GM12878 (cell line): ENCODE measurements around the gene CD300H. TPM values are rescaled to one million over a fixed set of nuclear protein-coding genes. Genes with fewer than 3 reads are reported as not detected.

Source experiments
- ATAC-seq: fragments of 200-7000 bp; cut with Tn5 transposase; 3 replicates; pipeline ENCODE4 v1.9.1; 2020; ENCODE audit warnings: mild to moderate bottlenecking, moderate library complexity
- BruUV-seq: library from RNA; stranded (reverse); fragments of 400-500 nt; replicated peaks from 2 replicates; lab custom pipeline; 2021; lab: Mats Ljungman, UMichigan
- CTCF ChIA-PET: fragments of 300-600 bp; sonication (Branson Sonifier 250); formaldehyde crosslinking; extraction: SDS; loops from one replicate; lab custom pipeline; 2021; ENCODE audit warnings: inconsistent platforms; lab: Yijun Ruan, JAX
- POLR2A ChIA-PET: fragments of 350-600 bp; formaldehyde crosslinking; extraction: SDS; loops from one replicate; lab custom pipeline; 2021; ENCODE audit warnings: inconsistent platforms; lab: Charles Lee
- RAD21 ChIA-PET: fragments of 300-600 bp; sonication (Branson Sonifier 250); formaldehyde crosslinking; loops from one replicate; lab custom pipeline; 2023; ENCODE audit warnings: antibody characterized with exemption; ENCODE audit not compliant: unreplicated experiment; lab: Charles Lee
- SMC1A ChIA-PET: fragments of 300-600 bp; sonication (Branson Sonifier 250); formaldehyde crosslinking; loops from one replicate; lab custom pipeline; 2023; ENCODE audit not compliant: unreplicated experiment, uncharacterized antibody; lab: Charles Lee
- DNase-seq: peaks from one replicate; pipeline ENCODE4 v3.0.0-alpha.2; 2011; ENCODE audit warnings: low read depth, low spot score
- FAIRE-seq: peaks from 3 replicates; lab custom pipeline; 2011; peaks lifted over from hg19 to GRCh38; lab: Jason Lieb, UNC
- H2AFZ ChIP-seq: 2 replicates; pipeline ENCODE4 v1.6.0; 2011; ENCODE audit warnings: low read depth, low read length, control low read depth; ENCODE audit not compliant: control insufficient read depth
- H3K27ac ChIP-seq: 2 replicates; pipeline ENCODE4 v1.5.1; 2011; ENCODE audit warnings: control low read depth; ENCODE audit not compliant: control insufficient read depth, insufficient read depth
- H3K27me3 ChIP-seq, 2 experiments: replicated peaks in 1 of 2; 2 replicates each; pipeline versions ENCODE4 v1.6.0 to v1.6.1; 2011; ENCODE audit warnings: low read length in 1 of 2; ENCODE audit not compliant: control insufficient read depth in 2 of 2, insufficient read depth in 2 of 2
- H3K36me3 ChIP-seq, 2 experiments: 2 replicates each; pipeline ENCODE4 v1.5.1; 2011; ENCODE audit warnings: low read length in 1 of 2; ENCODE audit not compliant: control insufficient read depth in 2 of 2, insufficient read depth in 2 of 2
- H3K4me1 ChIP-seq: 2 replicates; pipeline ENCODE4 v1.6.1; 2011; ENCODE audit warnings: mild to moderate bottlenecking, low read length, moderate library complexity, mixed read lengths; ENCODE audit not compliant: control insufficient read depth, insufficient read depth
- H3K4me2 ChIP-seq: 2 replicates; pipeline ENCODE4 v1.6.0; 2011; ENCODE audit warnings: control low read depth; ENCODE audit not compliant: control insufficient read depth, insufficient read depth
- H3K4me3 ChIP-seq: fragments of 200-600 bp; sonication (generic); 2 replicates; pipeline ENCODE4 v1.5.1; 2016
- H3K79me2 ChIP-seq: 2 replicates; pipeline ENCODE4 v1.6.0; 2011; ENCODE audit warnings: low read length; ENCODE audit not compliant: control insufficient read depth, insufficient read depth
- H3K9ac ChIP-seq: 2 replicates; pipeline ENCODE4 v1.8.0; 2011; ENCODE audit warnings: low read length, control low read depth, mixed read lengths; ENCODE audit not compliant: control insufficient read depth, insufficient read depth
- H3K9me3 ChIP-seq: replicated peaks from 3 replicates; pipeline ENCODE4 v1.5.1; 2011; ENCODE audit warnings: mild to moderate bottlenecking, low read length; ENCODE audit not compliant: control insufficient read depth, insufficient read depth
- H4K20me1 ChIP-seq: 2 replicates; pipeline ENCODE4 v1.6.0; 2011; ENCODE audit not compliant: control insufficient read depth, insufficient read depth
- EED ChIP-seq: sonication (generic); IDR thresholded peaks from 2 replicates; pipeline ENCODE4 v1.6.1; 2016; ENCODE audit warnings: antibody characterized with exemption, low read depth
- FOS ChIP-seq: IDR thresholded peaks from 3 replicates; pipeline ENCODE4 v1.6.1; 2011; ENCODE audit warnings: borderline replicate concordance; ENCODE audit not compliant: insufficient read length; ENCODE audit errors: extremely low read depth
- NR2F1 ChIP-seq: fragments of 450-650 bp; conservative IDR thresholded peaks from 2 replicates; pipeline ENCODE4 v1.6.1; 2017; ENCODE audit warnings: mild to moderate bottlenecking
- RCOR1 ChIP-seq: conservative IDR thresholded peaks from 2 replicates; pipeline ENCODE4 v1.6.1; 2012; ENCODE audit warnings: low read depth, low read length, improper control_type of control experiment
- SMC3 ChIP-seq: IDR thresholded peaks from 2 replicates; pipeline ENCODE4 v1.6.1; 2011; ENCODE audit warnings: low read length, improper control_type of control experiment, borderline replicate concordance
- SREBF1 ChIP-seq: IDR thresholded peaks from 2 replicates; pipeline ENCODE4 v1.6.1; 2012; ENCODE audit warnings: mild to moderate bottlenecking, low read length
- SREBF2 ChIP-seq: IDR thresholded peaks from 2 replicates; pipeline ENCODE4 v1.6.1; 2012; ENCODE audit warnings: mild to moderate bottlenecking, low read length
- STAT3 ChIP-seq: IDR thresholded peaks from 2 replicates; pipeline ENCODE4 v1.6.1; 2011; ENCODE audit warnings: low read depth, low read length, improper control_type of control experiment
- ZNF384 ChIP-seq: IDR thresholded peaks from 2 replicates; pipeline ENCODE4 v1.6.1; 2012; ENCODE audit warnings: low read depth, mild to moderate bottlenecking, low read length, improper control_type of control experiment, borderline replicate concordance
- WGBS: methylation state at CpG from one replicate; pipeline ENCODE4 v1.1.6; 2016; ENCODE audit warnings: low lambda C conversion rate; ENCODE audit not compliant: insufficient replicate concordance, insufficient coverage; ENCODE audit errors: missing lambda C conversion rate; 5-methylcytosine and 5-hydroxymethylcytosine counted together
- in situ Hi-C: fragments of 300-500 bp; cut with MboI; formaldehyde crosslinking; loops from 9 replicates; pipeline ENCODE4 v1.14.3; 2018; ENCODE audit warnings: mixed read lengths
- intact Hi-C: fragments of 100-400 bp; cut with micrococcal nuclease; formaldehyde crosslinking; loops from one replicate; pipeline ENCODE4 v1.14.2; 2022; ENCODE audit not compliant: unreplicated experiment
- polyA plus RNA-seq, 11 experiments: library from polyadenylated mRNA; depleted of rRNA in 4 of 11; unstranded in 6 of 11; stranded (reverse) in 5 of 11; fragments of >200 nt; fragmentation: Nextera tagmentation in 4 of 11; fragmentation: Illumina TruSeq in 1 of 11; extraction: Ambion mirVana in 4 of 11; extraction: Trizol in 1 of 11; gene quantifications; 1 replicate in 1 of 11; 2 replicates in 10 of 11; pipeline versions ENCODE4 v1.2.1 to v1.2.3, GENCODE V29; 2011 to 2016; ENCODE audit warnings: inconsistent platforms in 2 of 11, missing spikeins in 2 of 11, low read depth in 1 of 11
- total RNA-seq, 4 experiments: library from RNA; depleted of rRNA in 3 of 4; stranded (reverse); fragments of >200 nt in 3 of 4; fragmentation: Illumina TruSeq in 1 of 4; extraction: Trizol in 1 of 4; gene quantifications; 2 replicates each; pipeline versions ENCODE4 v1.2.1 to v1.2.3, GENCODE V29; 2013 to 2021
- TF ChIP-seq, protein P1 (sequence below): IDR thresholded peaks from 2 replicates; pipeline ENCODE4 v1.6.1; 2012; ENCODE audit warnings: improper control_type of control experiment, low read depth, low read length; ENCODE audit not compliant: insufficient replicate concordance

The CD300H gene
- total and polyA plus RNA-seq, 10 of the 15 experiments (the other 5 are each of a cell fraction or from before 2014, with no cell fraction given), result not detected

DNA sequence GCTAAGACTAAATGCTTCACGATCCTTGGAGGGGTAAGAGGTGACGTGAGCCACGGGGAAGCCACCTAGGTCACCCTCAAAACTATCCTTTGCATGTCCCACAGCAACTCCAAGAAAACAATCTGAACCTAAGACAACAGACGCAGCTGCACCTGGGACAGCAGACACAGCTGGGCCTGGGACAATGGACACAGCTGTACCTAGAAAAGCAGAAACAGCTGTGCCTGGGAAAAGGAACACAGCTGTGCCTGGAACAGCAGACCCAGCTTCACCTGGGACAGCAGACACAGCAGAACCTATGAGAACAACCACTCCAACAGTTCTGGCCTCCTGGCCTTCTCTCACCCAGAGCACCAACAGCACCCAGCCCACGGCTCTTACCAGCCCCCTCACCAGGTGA lies 36.4 kb upstream of the CD300H start:
- Histone ChIP-seq H3K27ac (no peak overlapping the region), H3K4me2 (no peak overlapping the region), H4K20me1 (no peaks in the 10 kb centered on the region; the same call in 1 of the 2 replicates), H2AFZ (no peak overlapping the region), H3K27me3 (peaks cover 2 to 4% of the 10 kb centered on the region in 2 experiments; a peak in 3 of 4 replicates), H3K9ac (no peak overlapping the region), H3K4me3 (no peak overlapping the region), H3K4me1 (no peaks in the 10 kb centered on the region; the same call in 1 of the 2 replicates), H3K9me3 (no peaks in the 10 kb centered on the region)
- ChIA-PET POLR2A (interaction anchor here (1.3 to 1.8 kb wide), 3 partner anchors 15 to 41 kb away, joined by 3 read pairs; no protein-coding TSS in a partner anchor), SMC1A (interaction anchor here (0.9 to 2.2 kb wide), 10 partner anchors 9 to 225 kb away, joined by 4 to 9 read pairs (median 5); no protein-coding TSS in a partner anchor), CTCF (interaction anchor here (0.6 to 3.3 kb wide), 22 partner anchors 7 to 238 kb away, joined by 3 to 16 read pairs (median 6); partner anchors contain the start of genes CD300E, CD300H, CD300LB and RAB37), RAD21 (interaction anchor here (0.5 to 2.4 kb wide), 11 partner anchors 9 to 235 kb away, joined by 3 to 10 read pairs (median 5); partner anchors contain the start of genes CD300LD and RAB37)
- ATAC-seq (no peak), FAIRE-seq (no peak), DNase-seq (no peak)
- in situ Hi-C loops, result no loop called here
- no TSS peak for BruUV-seq
- intact Hi-C loops, result loop anchor here (2.0 to 5.0 kb wide), 2 partner anchors 235 to 301 kb away; no protein-coding TSS in a partner anchor
- 0% methylated on average over 5 of the region's 5 CpGs for WGBS
- TF ChIP-seq SREBF1, result no peak
- no peak for TF ChIP-seq RCOR1
- no peak for TF ChIP-seq SREBF2
- TF ChIP-seq, all 136 proteins: peak for 0
- no peaks in the 10 kb centered on the region for H3K36me3 ChIP-seq
- H3K79me2 ChIP-seq, result no peaks in the 10 kb centered on the region

DNA sequence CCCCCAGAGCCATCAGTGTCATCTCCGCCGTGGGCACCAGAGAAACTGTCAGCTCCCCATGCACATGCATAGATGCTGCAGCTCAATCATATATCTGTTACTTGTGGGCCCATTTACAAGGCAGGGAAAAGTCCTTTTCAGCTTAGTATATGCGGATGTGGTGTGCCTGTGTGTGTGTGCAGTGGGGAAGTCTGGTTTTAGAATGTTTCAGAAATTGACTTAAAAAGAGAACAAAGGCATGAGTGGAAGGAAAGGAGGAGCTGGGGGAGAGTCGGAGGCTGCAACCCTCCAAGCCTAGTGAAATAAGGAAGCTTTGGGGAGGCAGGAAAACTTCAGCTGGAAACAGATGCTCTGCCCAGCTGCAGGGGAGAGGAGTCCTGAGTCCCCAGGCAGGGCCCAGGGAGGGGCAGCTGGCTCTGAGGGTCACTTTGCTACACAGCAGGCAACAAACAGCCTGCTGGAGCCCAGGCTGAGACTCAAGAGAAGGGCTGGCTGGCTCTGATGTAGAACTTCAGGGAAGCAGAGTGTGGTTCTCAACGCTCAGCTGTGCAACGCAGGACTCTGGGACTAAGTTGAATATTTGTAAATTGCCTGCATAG lies 35.8 kb upstream of the CD300H start:
- no peak for FAIRE-seq
- Histone ChIP-seq H3K9me3 (no peaks in the 10 kb centered on the region), H3K4me2 (no peak overlapping the region), H3K27ac (no peak overlapping the region), H3K27me3 (peaks cover 2 to 4% of the 10 kb centered on the region in 2 experiments; a peak in 3 of 4 replicates), H3K36me3 (no peaks in the 10 kb centered on the region), H2AFZ (no peak overlapping the region), H4K20me1 (no peaks in the 10 kb centered on the region; the same call in 1 of the 2 replicates), H3K4me3 (no peak overlapping the region), H3K79me2 (no peaks in the 10 kb centered on the region), H3K9ac (no peak overlapping the region), H3K4me1 (no peaks in the 10 kb centered on the region; the same call in 1 of the 2 replicates)
- intact Hi-C loops, result loop anchor here (2.0 to 5.0 kb wide), 2 partner anchors 234 to 301 kb away; no protein-coding TSS in a partner anchor
- ATAC-seq, result no peak
- BruUV-seq, result no TSS peak
- DNase-seq, result no peak
- in situ Hi-C loops, result no loop called here
- 22% methylated on average over 6 of the region's 6 CpGs for WGBS
- CTCF ChIA-PET, result interaction anchor here (0.6 to 3.3 kb wide), 25 partner anchors 8 to 359 kb away, joined by 3 to 16 read pairs (median 4); partner anchors contain the start of genes CD300E, CD300H, CD300LB and RAB37
- RAD21 ChIA-PET, result interaction anchor here (0.7 to 2.4 kb wide), 10 partner anchors 10 to 235 kb away, joined by 3 to 10 read pairs (median 5); partner anchors contain the start of genes CD300LD and RAB37
- POLR2A ChIA-PET, result interaction anchor here (1.3 to 1.8 kb wide), 3 partner anchors 16 to 41 kb away, joined by 3 read pairs; no protein-coding TSS in a partner anchor
- SMC1A ChIA-PET, result interaction anchor here (0.9 to 2.2 kb wide), 10 partner anchors 9 to 224 kb away, joined by 4 to 9 read pairs (median 6); no protein-coding TSS in a partner anchor
- TF ChIP-seq STAT3, result no peak
- TF ChIP-seq ZNF384, result no peak
- no peak for TF ChIP-seq FOS
- no peak for TF ChIP-seq NR2F1
- no peak for TF ChIP-seq SMC3
- TF ChIP-seq, protein P1, sequence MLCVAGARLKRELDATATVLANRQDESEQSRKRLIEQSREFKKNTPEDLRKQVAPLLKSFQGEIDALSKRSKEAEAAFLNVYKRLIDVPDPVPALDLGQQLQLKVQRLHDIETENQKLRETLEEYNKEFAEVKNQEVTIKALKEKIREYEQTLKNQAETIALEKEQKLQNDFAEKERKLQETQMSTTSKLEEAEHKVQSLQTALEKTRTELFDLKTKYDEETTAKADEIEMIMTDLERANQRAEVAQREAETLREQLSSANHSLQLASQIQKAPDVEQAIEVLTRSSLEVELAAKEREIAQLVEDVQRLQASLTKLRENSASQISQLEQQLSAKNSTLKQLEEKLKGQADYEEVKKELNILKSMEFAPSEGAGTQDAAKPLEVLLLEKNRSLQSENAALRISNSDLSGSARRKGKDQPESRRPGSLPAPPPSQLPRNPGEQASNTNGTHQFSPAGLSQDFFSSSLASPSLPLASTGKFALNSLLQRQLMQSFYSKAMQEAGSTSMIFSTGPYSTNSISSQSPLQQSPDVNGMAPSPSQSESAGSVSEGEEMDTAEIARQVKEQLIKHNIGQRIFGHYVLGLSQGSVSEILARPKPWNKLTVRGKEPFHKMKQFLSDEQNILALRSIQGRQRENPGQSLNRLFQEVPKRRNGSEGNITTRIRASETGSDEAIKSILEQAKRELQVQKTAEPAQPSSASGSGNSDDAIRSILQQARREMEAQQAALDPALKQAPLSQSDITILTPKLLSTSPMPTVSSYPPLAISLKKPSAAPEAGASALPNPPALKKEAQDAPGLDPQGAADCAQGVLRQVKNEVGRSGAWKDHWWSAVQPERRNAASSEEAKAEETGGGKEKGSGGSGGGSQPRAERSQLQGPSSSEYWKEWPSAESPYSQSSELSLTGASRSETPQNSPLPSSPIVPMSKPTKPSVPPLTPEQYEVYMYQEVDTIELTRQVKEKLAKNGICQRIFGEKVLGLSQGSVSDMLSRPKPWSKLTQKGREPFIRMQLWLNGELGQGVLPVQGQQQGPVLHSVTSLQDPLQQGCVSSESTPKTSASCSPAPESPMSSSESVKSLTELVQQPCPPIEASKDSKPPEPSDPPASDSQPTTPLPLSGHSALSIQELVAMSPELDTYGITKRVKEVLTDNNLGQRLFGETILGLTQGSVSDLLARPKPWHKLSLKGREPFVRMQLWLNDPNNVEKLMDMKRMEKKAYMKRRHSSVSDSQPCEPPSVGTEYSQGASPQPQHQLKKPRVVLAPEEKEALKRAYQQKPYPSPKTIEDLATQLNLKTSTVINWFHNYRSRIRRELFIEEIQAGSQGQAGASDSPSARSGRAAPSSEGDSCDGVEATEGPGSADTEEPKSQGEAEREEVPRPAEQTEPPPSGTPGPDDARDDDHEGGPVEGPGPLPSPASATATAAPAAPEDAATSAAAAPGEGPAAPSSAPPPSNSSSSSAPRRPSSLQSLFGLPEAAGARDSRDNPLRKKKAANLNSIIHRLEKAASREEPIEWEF, result no peak
- no peak for TF ChIP-seq EED
